HepG2 (cell line): ENCODE data around the gene ZNF79.

Experiments
- CBX5 ChIP-seq: sonication (generic); formaldehyde crosslinking; IDR thresholded peaks from 2 replicates; pipeline ENCODE4 v1.4.0; 2020; ENCODE audit warnings: missing genetic modification reagents, borderline replicate concordance
- CENPT ChIP-seq: sonication (generic); formaldehyde crosslinking; IDR thresholded peaks from 2 replicates; pipeline ENCODE4 v1.8.0; 2022; ENCODE audit warnings: low read depth, mild to moderate bottlenecking, moderate library complexity, missing genetic modification reagents
- JUN ChIP-seq: sonication (generic); formaldehyde crosslinking; IDR thresholded peaks from 2 replicates; pipeline ENCODE4 v1.4.0; 2020; ENCODE audit warnings: mild to moderate bottlenecking, missing genetic modification reagents
- RAD21 ChIP-seq: fragments of 450-650 bp; formaldehyde crosslinking; IDR thresholded peaks from 2 replicates; pipeline ENCODE4 v1.5.0; 2020; ENCODE audit warnings: mild to moderate bottlenecking
- REST ChIP-seq, 2 experiments: IDR thresholded peaks; 2 replicates each; pipeline ENCODE4 v1.6.1; 2011 to 2012; ENCODE audit warnings: low read length in 2 of 2, borderline replicate concordance in 1 of 2, low read depth in 1 of 2, mild to moderate bottlenecking in 1 of 2, moderate library complexity in 1 of 2
- ZBTB34 ChIP-seq: sonication (generic); formaldehyde crosslinking; IDR thresholded peaks from 2 replicates; pipeline ENCODE4 v1.8.0; 2022; ENCODE audit warnings: mild to moderate bottlenecking, missing genetic modification reagents
- ZNF644 ChIP-seq: IDR thresholded peaks from 2 replicates; pipeline ENCODE4 v1.6.1; 2016; ENCODE audit warnings: low read depth

GRCh38 chr9:127422133-127422782 lies 1.9 kb upstream of the ZNF79 start:
- TF ChIP-seq REST (IDR thresholded peaks at IDR 0.05; ENCODE audit: borderline replicate concordance in 1 of 2, low read depth in 1 of 2, low read length in 2 of 2): no peak
- TF ChIP-seq CBX5: no peak
- TF ChIP-seq JUN: no peak
- no peak for TF ChIP-seq ZNF644 (CRISPR knock-in tag)
- no peak for TF ChIP-seq RAD21 (CRISPR knock-in tag)
- TF ChIP-seq ZBTB34 (CRISPR knock-in tag): no peak
- no peak for TF ChIP-seq CENPT (CRISPR knock-in tag)
